GM23248 (cell line): Measurements from ENCODE around the gene CRB1.

Experiments
- EZH2 ChIP-seq: fragments of 200-600 bp; sonication (generic); IDR thresholded peaks from 2 replicates; pipeline ENCODE4 v1.6.1; 2018; ENCODE audit warnings: antibody characterized with exemption, mild to moderate bottlenecking; ENCODE audit not compliant: insufficient read depth, poor library complexity, severe bottlenecking
- EZH2phosphoT487 ChIP-seq: fragments of 200-600 bp; sonication (generic); IDR thresholded peaks from 2 replicates; pipeline ENCODE4 v1.6.1; 2018; ENCODE audit warnings: antibody characterized with exemption, moderate library complexity, mild to moderate bottlenecking, low read depth; ENCODE audit not compliant: insufficient read depth

DNA sequence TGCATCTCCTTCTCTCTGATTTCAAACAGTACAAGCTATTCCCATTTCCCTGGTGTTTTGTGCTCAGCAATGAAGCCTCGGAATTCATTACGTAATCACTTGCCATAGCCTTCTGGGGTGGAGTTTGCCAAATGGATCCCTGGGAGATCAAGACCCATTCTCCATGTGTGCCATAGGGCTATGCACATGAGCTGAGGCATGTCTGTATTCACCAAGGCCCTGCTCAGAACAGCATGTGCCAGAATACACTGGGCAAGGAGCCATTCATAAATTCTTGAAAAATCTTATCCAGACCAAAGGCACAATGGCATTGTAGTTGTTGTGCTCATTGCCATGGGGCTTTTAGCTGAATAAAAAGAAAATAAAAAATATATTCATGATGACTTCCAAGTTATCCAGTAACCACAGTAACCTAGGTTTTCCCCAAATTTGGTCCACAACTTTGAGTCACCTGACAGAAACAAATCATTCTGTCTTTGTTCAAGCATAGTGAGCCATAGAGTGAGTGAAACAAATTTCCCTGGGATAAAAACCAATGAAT is 53.0 kb downstream of the CRB1 start:
- TF ChIP-seq EZH2phosphoT487 = no peak
- no peak for TF ChIP-seq EZH2
